Tibial nerve (tissue), 4 donors: Measurements from ENCODE around the gene CHMP1B. TPM values are rescaled to one million over a fixed set of nuclear protein-coding genes. Genes with fewer than 3 reads are reported as not detected.

Experiments used
- DNase-seq, 2 donors: peaks; one replicate each; pipeline ENCODE4 v3.0.0-alpha.2; 2019; ENCODE audit warnings: low spot score in 2 of 2
- H3K27ac ChIP-seq, 4 donors: fragments of 200-600 bp; sonication (generic) in 3 of 4; one replicate each; pipeline ENCODE4 v1.5.1; 2017 to 2019; ENCODE audit warnings: mild to moderate bottlenecking in 1 of 4
- H3K27me3 ChIP-seq, 2 donors: fragments of 200-600 bp; sonication (generic) in 1 of 2; one replicate each; pipeline versions ENCODE4 v1.5.1 to v1.6.0; 2017 to 2019
- H3K36me3 ChIP-seq, 3 donors: fragments of 200-600 bp; sonication (generic); one replicate each; pipeline ENCODE4 v1.5.1; 2018 to 2019
- H3K4me1 ChIP-seq, 4 donors: fragments of 200-600 bp; sonication (generic) in 3 of 4; one replicate each; pipeline ENCODE4 v1.5.1; 2017 to 2019
- H3K4me3 ChIP-seq, 4 donors: fragments of 200-600 bp; sonication (generic) in 3 of 4; one replicate each; pipeline ENCODE4 v1.5.1; 2017 to 2019; ENCODE audit warnings: mild to moderate bottlenecking in 1 of 4, moderate library complexity in 1 of 4
- H3K9me3 ChIP-seq, 4 donors: fragments of 200-600 bp; sonication (generic) in 3 of 4; one replicate each; pipeline ENCODE4 v1.5.1; 2017 to 2019
- CTCF ChIP-seq, 5 experiments: fragments of 200-600 bp in 3 of 5; fragments of 450-650 bp in 2 of 5; sonication (generic) in 3 of 5; IDR thresholded peaks; one replicate each; pipeline ENCODE4 v1.5.1; 2016 to 2019; ENCODE audit warnings: antibody characterized with exemption in 5 of 5, mild to moderate bottlenecking in 3 of 5, moderate library complexity in 2 of 5
- EP300 ChIP-seq, 2 donors: sonication (generic); formaldehyde crosslinking; IDR thresholded peaks; one replicate each; pipeline ENCODE4 v1.6.1; 2017; ENCODE audit warnings: antibody characterized with exemption in 2 of 2, mild to moderate bottlenecking in 1 of 2
- POLR2A ChIP-seq, 2 donors: fragments of 450-650 bp; IDR thresholded peaks; one replicate each; pipeline ENCODE4 v1.6.1; 2017; ENCODE audit warnings: antibody characterized with exemption in 2 of 2, mild to moderate bottlenecking in 2 of 2, moderate library complexity in 2 of 2
- WGBS, 2 donors: methylation state at CpG; one replicate each; pipeline ENCODE4 v1.1.5; 2018; 5-methylcytosine and 5-hydroxymethylcytosine counted together
- total RNA-seq, 4 donors: library from RNA; depleted of rRNA; stranded (reverse); fragments of >200 nt; gene quantifications; one replicate each; pipeline ENCODE4 v1.1.0, GENCODE V29; 2016

Gene CHMP1B
- 10 to 100 TPM; 31.2 to 49.8 (median 38.1) TPM for total RNA-seq

- Histone ChIP-seq H3K9me3 (no peaks in the 10 kb centered on the region), H3K27ac (peak within 1 kb of the TSS; percentile 77 to 98 (median 93)), H3K4me1 (peaks cover 0 to 33% (median 26%) of the 10 kb centered on the region in 4 donors), H3K27me3 (no peaks in the 10 kb centered on the region), H3K36me3 (peaks cover 0 to 27% (median 0%) of the 10 kb centered on the region in 3 donors), H3K4me3 (peak within 1 kb of the TSS; percentile 84 to 97 (median 90))
- TF ChIP-seq POLR2A (IDR thresholded peaks at IDR 0.05) = peak; percentile 97
- TF ChIP-seq CTCF (IDR thresholded peaks at IDR 0.05) = peak in 2 of 5 experiments; percentile 22 to 36
- peak; percentile 86 to 99 for TF ChIP-seq EP300 (IDR thresholded peaks at IDR 0.05)
- peak; percentile 97 to 98 for DNase-seq
- WGBS, 2 donors = 0 to 1% methylated on average over 53 of the region's 53 CpGs
Measured at GRCh38 chr18:11851146-11851805, at the start of gene CHMP1B. CHMP1B (plus strand) TSS chr18:11851413; CDS start chr18:11851512, 99 bp downstream.

GRCh38 chr18:11801573-11801972, 49.6 kb upstream of the CHMP1B start:
- no peak for TF ChIP-seq CTCF (IDR thresholded peaks at IDR 0.05)
- TF ChIP-seq POLR2A (IDR thresholded peaks at IDR 0.05) = no peak
- no peak for TF ChIP-seq EP300 (IDR thresholded peaks at IDR 0.05)
- 85 to 92% methylated on average over 4 of the region's 4 CpGs for WGBS, 2 donors
- Histone ChIP-seq H3K27ac (no peak overlapping the region), H3K27me3 (no peaks in the 10 kb centered on the region), H3K4me3 (no peak overlapping the region), H3K9me3 (no peaks in the 10 kb centered on the region), H3K4me1 (no peaks in the 10 kb centered on the region), H3K36me3 (no peaks in the 10 kb centered on the region)
- no peak for DNase-seq

GRCh38 chr18:11802158-11802557, 49.1 kb upstream of the CHMP1B start:
- H3K27me3 ChIP-seq = no peaks in the 10 kb centered on the region
- H3K9me3 ChIP-seq = no peaks in the 10 kb centered on the region
- H3K4me3 ChIP-seq = no peak overlapping the region
- TF ChIP-seq POLR2A (IDR thresholded peaks at IDR 0.05) (no peak), EP300 (IDR thresholded peaks at IDR 0.05) (no peak), CTCF (IDR thresholded peaks at IDR 0.05) (no peak)
- no peak for DNase-seq
- no peaks in the 10 kb centered on the region for H3K4me1 ChIP-seq
- no peaks in the 10 kb centered on the region for H3K36me3 ChIP-seq
- no peak overlapping the region for H3K27ac ChIP-seq
- 90% methylated on average over 6 of the region's 6 CpGs for WGBS, 2 donors

GRCh38 chr18:11802586-11802985, 48.6 kb upstream of the CHMP1B start:
- 81 to 85% methylated on average over 10 of the region's 10 CpGs for WGBS, 2 donors
- Histone ChIP-seq H3K27me3 (no peaks in the 10 kb centered on the region), H3K27ac (no peak overlapping the region), H3K4me1 (no peaks in the 10 kb centered on the region), H3K9me3 (no peaks in the 10 kb centered on the region), H3K36me3 (no peaks in the 10 kb centered on the region), H3K4me3 (no peak overlapping the region)
- TF ChIP-seq EP300 (IDR thresholded peaks at IDR 0.05) (no peak), CTCF (IDR thresholded peaks at IDR 0.05) (no peak), POLR2A (IDR thresholded peaks at IDR 0.05) (no peak)
- DNase-seq = no peak

- Histone ChIP-seq H3K27ac (no peak overlapping the region), H3K4me1 (no peaks in the 10 kb centered on the region), H3K4me3 (no peak overlapping the region), H3K36me3 (no peaks in the 10 kb centered on the region), H3K27me3 (no peaks in the 10 kb centered on the region), H3K9me3 (no peaks in the 10 kb centered on the region)
- WGBS, 2 donors = 85 to 96% methylated on average over 7 of the region's 7 CpGs
- TF ChIP-seq EP300 (IDR thresholded peaks at IDR 0.05) (no peak), CTCF (IDR thresholded peaks at IDR 0.05) (no peak), POLR2A (IDR thresholded peaks at IDR 0.05) (no peak)
- DNase-seq = no peak
Measured at GRCh38 chr18:11807233-11807632, 44.0 kb upstream of the CHMP1B start.
